ENCODE results near the gene SOCS2.

SOCS2 gene

DNA sequence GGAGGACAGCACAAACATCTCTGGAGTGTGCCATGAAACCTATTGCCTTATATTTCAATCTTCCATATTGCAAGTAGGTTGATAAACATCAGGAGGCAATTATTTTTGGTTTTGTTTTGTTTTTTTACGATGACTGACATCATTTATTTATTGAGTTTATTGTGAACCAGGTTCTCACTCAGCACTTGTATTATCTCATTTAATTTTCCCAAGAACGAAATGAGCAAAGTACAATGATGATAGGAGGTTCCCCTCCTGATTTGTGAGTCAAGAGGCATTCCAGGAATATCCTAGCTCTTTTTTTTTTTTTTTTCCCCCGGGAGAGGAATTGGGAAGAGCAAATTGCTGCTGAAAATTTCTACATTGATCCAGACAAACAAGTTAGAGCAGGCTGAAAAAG lies 4.7 kb downstream of the SOCS2 start:
- TF ChIP-seq TAF1 (IDR thresholded peaks at IDR 0.05; ENCODE audit: borderline replicate concordance, insufficient read depth, low read length) (no peak), SIN3A (IDR thresholded peaks at IDR 0.05; ENCODE audit: borderline replicate concordance, insufficient read depth, low read length) (no peak), FOXP2 (optimal IDR thresholded peaks at IDR 0.05; ENCODE audit: borderline replicate concordance, extremely low read depth, extremely low read length, insufficient read depth) (no peak), REST (IDR thresholded peaks at IDR 0.05; ENCODE audit: insufficient read depth in 1 of 2, low read depth in 2 of 2, low read length in 2 of 2) (no peak), POLR2AphosphoS5 (IDR thresholded peaks at IDR 0.05; ENCODE audit: low read depth, low read length) (no peak)

DNA sequence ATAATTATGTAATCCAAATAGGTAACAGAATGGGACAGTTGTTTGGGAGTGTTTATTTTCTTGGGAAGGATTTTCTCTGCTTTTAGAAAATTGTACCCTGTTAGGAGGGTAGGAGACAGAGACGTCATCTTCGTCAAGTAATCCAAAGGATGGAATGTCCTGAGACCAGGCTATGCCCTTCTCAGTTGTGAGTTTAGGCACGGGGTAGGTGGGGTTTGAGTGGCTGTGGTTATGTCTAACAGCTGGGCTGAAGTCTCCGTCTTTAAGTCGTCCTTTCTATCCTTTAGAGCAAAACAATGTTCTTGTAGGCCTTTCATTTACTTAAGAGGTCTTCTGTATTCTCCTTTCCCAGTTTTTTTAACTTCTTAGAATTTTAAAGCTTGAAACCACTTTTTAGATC lies 5.7 kb downstream of the SOCS2 start:
- TF ChIP-seq SIN3A (IDR thresholded peaks at IDR 0.05; ENCODE audit: borderline replicate concordance, insufficient read depth, low read length) (no peak), FOXP2 (optimal IDR thresholded peaks at IDR 0.05; ENCODE audit: borderline replicate concordance, extremely low read depth, extremely low read length, insufficient read depth) (no peak), POLR2AphosphoS5 (IDR thresholded peaks at IDR 0.05; ENCODE audit: low read depth, low read length) (no peak), REST (IDR thresholded peaks at IDR 0.05; ENCODE audit: insufficient read depth in 1 of 2, low read depth in 2 of 2, low read length in 2 of 2) (no peak)

DNA sequence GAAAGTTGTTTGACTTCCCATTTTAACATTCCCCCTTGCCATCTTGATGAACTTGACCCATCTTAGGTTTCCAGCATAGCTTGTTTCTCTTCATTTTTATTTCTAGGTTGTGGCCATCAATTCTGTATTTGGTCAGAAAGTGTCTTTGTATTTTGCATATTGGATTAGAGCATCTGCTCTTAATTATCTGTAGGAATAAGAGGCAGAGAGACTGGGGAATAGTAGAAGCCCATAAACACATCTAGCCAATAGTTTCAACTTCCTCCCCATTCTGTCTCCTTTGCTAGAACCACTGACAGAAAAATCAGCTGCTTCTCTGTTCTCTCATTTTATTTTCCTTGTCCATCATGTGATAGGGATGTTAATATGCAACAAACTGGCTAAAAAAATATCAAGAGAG lies 8.2 kb downstream of the SOCS2 start:
- no peak for TF ChIP-seq TAF1 (IDR thresholded peaks at IDR 0.05; ENCODE audit: borderline replicate concordance, insufficient read depth, low read length)
- TF ChIP-seq REST (IDR thresholded peaks at IDR 0.05; ENCODE audit: insufficient read depth in 1 of 2, low read depth in 2 of 2, low read length in 2 of 2), result no peak
- no peak for TF ChIP-seq FOXP2 (optimal IDR thresholded peaks at IDR 0.05; ENCODE audit: borderline replicate concordance, extremely low read depth, extremely low read length, insufficient read depth)
- TF ChIP-seq POLR2AphosphoS5 (IDR thresholded peaks at IDR 0.05; ENCODE audit: low read depth, low read length), result no peak
- no peak for TF ChIP-seq SIN3A (IDR thresholded peaks at IDR 0.05; ENCODE audit: borderline replicate concordance, insufficient read depth, low read length)

GRCh38 chr12:93581370-93581769 lies 8.9 kb downstream of the SOCS2 start:
- TF ChIP-seq SIN3A (IDR thresholded peaks at IDR 0.05; ENCODE audit: borderline replicate concordance, insufficient read depth, low read length) (no peak), FOXP2 (optimal IDR thresholded peaks at IDR 0.05; ENCODE audit: borderline replicate concordance, extremely low read depth, extremely low read length, insufficient read depth) (no peak), POLR2AphosphoS5 (IDR thresholded peaks at IDR 0.05; ENCODE audit: low read depth, low read length) (no peak)

GRCh38 chr12:93582351-93582750 lies 9.9 kb downstream of the SOCS2 start:
- TF ChIP-seq FOXP2 (optimal IDR thresholded peaks at IDR 0.05; ENCODE audit: borderline replicate concordance, extremely low read depth, extremely low read length, insufficient read depth) (no peak), SIN3A (IDR thresholded peaks at IDR 0.05; ENCODE audit: borderline replicate concordance, insufficient read depth, low read length) (no peak), REST (IDR thresholded peaks at IDR 0.05; ENCODE audit: insufficient read depth in 1 of 2, low read depth in 2 of 2, low read length in 2 of 2) (no peak), TAF1 (IDR thresholded peaks at IDR 0.05; ENCODE audit: borderline replicate concordance, insufficient read depth, low read length) (no peak), POLR2AphosphoS5 (IDR thresholded peaks at IDR 0.05; ENCODE audit: low read depth, low read length) (no peak)

Data from PFSK-1 (cell line).